Neural cell (in vitro differentiated cells): ENCODE results near the gene CTTNBP2NL. TPM values are rescaled to one million over a fixed set of nuclear protein-coding genes. Genes with fewer than 3 reads are reported as not detected.
"Not testable (repeated sequence)": the region's sequence is repeated elsewhere in the genome, so short reads cannot be mapped to it uniquely, and the experiment has no call there.

ENCODE experiments used
- H2AFZ ChIP-seq: fragments of 200-600, 300-800 bp; sonication (generic), shearing (Covaris generic); 2 replicates; pipeline ENCODE4 v1.6.0; 2014; ENCODE audit warnings: low read depth, mild to moderate bottlenecking, antibody characterized with exemption, low read length, moderate library complexity
- H3F3A ChIP-seq: fragments of 200-600 bp; shearing (Covaris generic); 2 replicates; pipeline ENCODE4 v1.6.1; 2016; ENCODE audit warnings: mild to moderate bottlenecking, moderate library complexity, mixed read lengths, antibody characterized with exemption, low read length; ENCODE audit not compliant: insufficient read depth, poor library complexity, severe bottlenecking
- H3K27ac ChIP-seq: fragments of 200-600, 300-800 bp; sonication (generic), shearing (Covaris generic); 2 replicates; pipeline ENCODE4 v1.5.1; 2014; ENCODE audit warnings: mild to moderate bottlenecking, low read length, moderate library complexity
- H3K27me3 ChIP-seq: fragments of 300-800, 200-600 bp; sonication (generic), shearing (Covaris generic); 2 replicates; pipeline ENCODE4 v1.6.0; 2014; ENCODE audit warnings: mild to moderate bottlenecking, low read depth, low read length, moderate library complexity; ENCODE audit not compliant: insufficient read depth
- H3K36me3 ChIP-seq: fragments of 300-800, 200-600 bp; sonication (generic), shearing (Covaris generic); 2 replicates; pipeline ENCODE4 v1.5.1; 2014; ENCODE audit warnings: mild to moderate bottlenecking, antibody characterized with exemption, low read length, moderate library complexity; ENCODE audit not compliant: insufficient read depth
- H3K4me2 ChIP-seq: fragments of 300-800, 200-600 bp; sonication (generic), shearing (Covaris generic); 2 replicates; pipeline ENCODE4 v1.6.0; 2014; ENCODE audit warnings: mild to moderate bottlenecking, low read length
- H3K4me3 ChIP-seq: fragments of 300-800, 200-600 bp; sonication (generic), shearing (Covaris generic); 2 replicates; pipeline ENCODE4 v1.5.1; 2014; ENCODE audit warnings: mild to moderate bottlenecking, low read length, moderate library complexity
- H3K79me2 ChIP-seq: fragments of 200-600 bp; shearing (Covaris generic); replicated peaks from 2 replicates; pipeline ENCODE4 v1.6.0; 2014; ENCODE audit warnings: mild to moderate bottlenecking, low read length, moderate library complexity; ENCODE audit not compliant: insufficient read depth
- H3K9ac ChIP-seq: fragments of 300-800, 200-600 bp; sonication (generic), shearing (Covaris generic); 2 replicates; pipeline ENCODE4 v1.6.1; 2016; ENCODE audit warnings: mild to moderate bottlenecking, low read length, mixed read lengths
- H3K9me2 ChIP-seq: fragments of 200-600 bp; shearing (Covaris generic); 2 replicates; pipeline ENCODE4 v1.6.1; 2016; ENCODE audit warnings: mild to moderate bottlenecking, low read length, mixed read lengths; ENCODE audit not compliant: insufficient read depth
- H3K9me3 ChIP-seq: fragments of 200-600, 300-800 bp; sonication (generic), shearing (Covaris generic); 2 replicates; pipeline ENCODE4 v1.6.1; 2016; ENCODE audit warnings: mild to moderate bottlenecking, mixed run types, low read length, moderate library complexity, mixed read lengths
- H4K20me1 ChIP-seq: fragments of 200-600 bp; shearing (Covaris generic); 2 replicates; pipeline ENCODE4 v1.6.1; 2016; ENCODE audit warnings: mild to moderate bottlenecking, mixed run types; ENCODE audit not compliant: insufficient read depth
- EP300 ChIP-seq: fragments of 450-650 bp; conservative IDR thresholded peaks from 2 replicates; pipeline ENCODE4 v1.6.1; 2014; ENCODE audit warnings: antibody characterized with exemption, mild to moderate bottlenecking, moderate library complexity; ENCODE audit not compliant: poor library complexity, severe bottlenecking
- EZH2 ChIP-seq: fragments of 200-600, 300-800 bp; shearing (Covaris generic), sonication (generic); IDR thresholded peaks from 2 replicates; pipeline ENCODE4 v1.6.1; 2014; ENCODE audit warnings: antibody characterized with exemption, low read length, borderline replicate concordance, mild to moderate bottlenecking; ENCODE audit not compliant: insufficient read depth, poor library complexity, severe bottlenecking
- MXI1 ChIP-seq: fragments of 450-650 bp; conservative IDR thresholded peaks from 2 replicates; pipeline ENCODE4 v1.6.1; 2014; ENCODE audit warnings: antibody characterized with exemption, mild to moderate bottlenecking; ENCODE audit not compliant: poor library complexity, severe bottlenecking
- POLR2AphosphoS5 ChIP-seq: IDR thresholded peaks from 2 replicates; pipeline ENCODE4 v1.6.1; 2012
- RAD21 ChIP-seq: fragments of 450-650 bp; conservative IDR thresholded peaks from 2 replicates; pipeline ENCODE4 v1.6.1; 2014; ENCODE audit warnings: antibody characterized with exemption, mild to moderate bottlenecking, moderate library complexity
- SMC3 ChIP-seq: fragments of 450-650 bp; conservative IDR thresholded peaks from 2 replicates; pipeline ENCODE4 v1.6.1; 2014; ENCODE audit warnings: antibody characterized with exemption, mild to moderate bottlenecking, moderate library complexity; ENCODE audit not compliant: poor library complexity
- TAF1 ChIP-seq: IDR thresholded peaks from 2 replicates; pipeline ENCODE4 v1.6.1; 2012; ENCODE audit warnings: low read depth
- polyA plus RNA-seq: library from polyadenylated mRNA; depleted of rRNA; stranded (reverse); fragments of >200 nt; gene quantifications from 2 replicates; pipeline ENCODE4 v1.2.3, GENCODE V29; 2014
- TF ChIP-seq, protein P1 (sequence below): IDR thresholded peaks from 2 replicates; pipeline ENCODE4 v1.6.1; 2012; ENCODE audit warnings: borderline replicate concordance
- TF ChIP-seq, protein P2 (sequence below): fragments of 450-650 bp; IDR thresholded peaks from 2 replicates; pipeline ENCODE4 v1.5.1; 2014; ENCODE audit warnings: antibody characterized with exemption, mild to moderate bottlenecking, moderate library complexity; ENCODE audit not compliant: poor library complexity, severe bottlenecking

The CTTNBP2NL gene
- polyA plus RNA-seq, 1 donor from 2014 or later = 11.8 TPM

DNA sequence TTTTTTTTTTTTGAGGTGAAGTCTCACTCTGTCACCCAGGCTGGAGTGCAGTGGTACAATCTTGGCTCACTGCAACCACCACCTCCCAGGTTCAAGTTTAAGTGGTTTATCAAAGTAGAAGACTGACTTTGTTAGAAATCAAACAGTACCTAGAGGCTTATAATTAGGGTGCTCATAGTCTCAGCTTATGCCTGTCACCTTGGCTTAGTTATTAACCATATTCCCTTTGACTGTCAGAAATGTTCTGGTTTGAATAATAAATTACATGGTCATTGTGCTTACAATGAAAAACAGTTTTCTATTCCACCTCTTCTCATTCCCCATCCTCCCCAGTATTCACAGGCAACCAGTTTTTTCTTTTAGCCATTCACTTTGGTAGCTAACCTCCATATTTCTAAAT lies 54.8 kb downstream of the CTTNBP2NL start:
- Histone ChIP-seq H3K9ac (no peak overlapping the region), H3K9me2 (no peaks in the 10 kb centered on the region), H3K36me3 (peaks cover 7% of the 10 kb centered on the region), H3K9me3 (no peaks in the 10 kb centered on the region), H3K4me3 (no peak overlapping the region), H3K27ac (no peak overlapping the region), H3K4me2 (no peak overlapping the region), H3K79me2 (peaks cover 4% of the 10 kb centered on the region), H2AFZ (no peak overlapping the region), H3F3A (no peaks in the 10 kb centered on the region), H4K20me1 (no peaks in the 10 kb centered on the region), H3K27me3 (no peaks in the 10 kb centered on the region)
- TF ChIP-seq EZH2 (no peak), RAD21 (no peak), POLR2AphosphoS5 (no peak)

DNA sequence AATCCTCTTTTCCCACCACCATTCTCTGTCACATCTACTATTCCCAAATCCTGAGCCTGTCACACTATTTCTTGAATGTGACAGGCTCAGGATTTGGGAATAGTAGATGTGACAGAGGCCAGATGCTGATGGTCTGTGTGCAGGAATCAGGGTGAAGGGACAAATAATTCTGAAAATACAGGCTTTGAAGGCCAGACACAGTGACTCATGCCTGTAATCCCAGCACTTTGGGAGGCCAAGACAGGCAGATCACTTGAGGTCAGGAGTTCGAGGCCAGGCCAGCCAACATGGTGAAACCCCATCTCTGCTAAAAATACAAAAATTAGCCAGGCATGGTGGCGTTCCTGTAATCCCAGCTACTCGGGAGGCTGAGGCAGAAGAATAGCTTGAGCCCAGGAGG lies 55.3 kb downstream of the CTTNBP2NL start:
- H3K9ac ChIP-seq, H3K27me3 ChIP-seq, H3K36me3 ChIP-seq, H3K9me3 ChIP-seq, H4K20me1 ChIP-seq, H3K4me2 ChIP-seq, H3K4me3 ChIP-seq, H3K27ac ChIP-seq, H3K9me2 ChIP-seq, H3F3A ChIP-seq, H3K79me2 ChIP-seq, H2AFZ ChIP-seq: not testable (repeated sequence)

DNA sequence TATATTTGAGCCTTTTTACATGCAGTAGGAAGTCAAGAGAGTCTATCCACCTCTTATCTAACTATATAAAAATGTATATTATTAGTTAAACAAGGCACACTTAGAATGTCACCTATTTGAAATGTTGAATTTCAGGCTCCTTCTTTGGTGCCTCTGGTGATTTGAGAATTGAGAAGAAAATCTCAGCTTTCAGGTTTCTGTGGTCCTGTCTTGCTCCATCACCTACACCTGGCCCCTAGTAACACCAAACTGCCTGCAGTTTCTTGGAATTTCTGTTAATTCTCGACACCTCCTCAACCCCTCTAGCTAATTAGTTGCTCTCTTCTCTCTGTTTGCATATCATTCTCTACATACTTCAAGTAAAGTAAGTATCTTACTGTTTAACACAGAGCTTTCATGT lies 57.9 kb downstream of the CTTNBP2NL start:
- H2AFZ ChIP-seq = no peak overlapping the region
- no peaks in the 10 kb centered on the region for H3F3A ChIP-seq
- H3K27me3 ChIP-seq = no peaks in the 10 kb centered on the region
- peaks cover 4% of the 10 kb centered on the region for H3K79me2 ChIP-seq
- H3K36me3 ChIP-seq = peaks cover 14% of the 10 kb centered on the region
- no peaks in the 10 kb centered on the region for H4K20me1 ChIP-seq
- H3K9me2 ChIP-seq = no peaks in the 10 kb centered on the region
- TF ChIP-seq EP300 = no peak
- no peak for TF ChIP-seq EZH2
- TF ChIP-seq, protein P1, sequence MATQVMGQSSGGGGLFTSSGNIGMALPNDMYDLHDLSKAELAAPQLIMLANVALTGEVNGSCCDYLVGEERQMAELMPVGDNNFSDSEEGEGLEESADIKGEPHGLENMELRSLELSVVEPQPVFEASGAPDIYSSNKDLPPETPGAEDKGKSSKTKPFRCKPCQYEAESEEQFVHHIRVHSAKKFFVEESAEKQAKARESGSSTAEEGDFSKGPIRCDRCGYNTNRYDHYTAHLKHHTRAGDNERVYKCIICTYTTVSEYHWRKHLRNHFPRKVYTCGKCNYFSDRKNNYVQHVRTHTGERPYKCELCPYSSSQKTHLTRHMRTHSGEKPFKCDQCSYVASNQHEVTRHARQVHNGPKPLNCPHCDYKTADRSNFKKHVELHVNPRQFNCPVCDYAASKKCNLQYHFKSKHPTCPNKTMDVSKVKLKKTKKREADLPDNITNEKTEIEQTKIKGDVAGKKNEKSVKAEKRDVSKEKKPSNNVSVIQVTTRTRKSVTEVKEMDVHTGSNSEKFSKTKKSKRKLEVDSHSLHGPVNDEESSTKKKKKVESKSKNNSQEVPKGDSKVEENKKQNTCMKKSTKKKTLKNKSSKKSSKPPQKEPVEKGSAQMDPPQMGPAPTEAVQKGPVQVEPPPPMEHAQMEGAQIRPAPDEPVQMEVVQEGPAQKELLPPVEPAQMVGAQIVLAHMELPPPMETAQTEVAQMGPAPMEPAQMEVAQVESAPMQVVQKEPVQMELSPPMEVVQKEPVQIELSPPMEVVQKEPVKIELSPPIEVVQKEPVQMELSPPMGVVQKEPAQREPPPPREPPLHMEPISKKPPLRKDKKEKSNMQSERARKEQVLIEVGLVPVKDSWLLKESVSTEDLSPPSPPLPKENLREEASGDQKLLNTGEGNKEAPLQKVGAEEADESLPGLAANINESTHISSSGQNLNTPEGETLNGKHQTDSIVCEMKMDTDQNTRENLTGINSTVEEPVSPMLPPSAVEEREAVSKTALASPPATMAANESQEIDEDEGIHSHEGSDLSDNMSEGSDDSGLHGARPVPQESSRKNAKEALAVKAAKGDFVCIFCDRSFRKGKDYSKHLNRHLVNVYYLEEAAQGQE = no peak
- TF ChIP-seq SMC3 = no peak
- no peak for TF ChIP-seq MXI1
- no peak for TF ChIP-seq TAF1
- no peak for TF ChIP-seq POLR2AphosphoS5
- TF ChIP-seq, protein P2, sequence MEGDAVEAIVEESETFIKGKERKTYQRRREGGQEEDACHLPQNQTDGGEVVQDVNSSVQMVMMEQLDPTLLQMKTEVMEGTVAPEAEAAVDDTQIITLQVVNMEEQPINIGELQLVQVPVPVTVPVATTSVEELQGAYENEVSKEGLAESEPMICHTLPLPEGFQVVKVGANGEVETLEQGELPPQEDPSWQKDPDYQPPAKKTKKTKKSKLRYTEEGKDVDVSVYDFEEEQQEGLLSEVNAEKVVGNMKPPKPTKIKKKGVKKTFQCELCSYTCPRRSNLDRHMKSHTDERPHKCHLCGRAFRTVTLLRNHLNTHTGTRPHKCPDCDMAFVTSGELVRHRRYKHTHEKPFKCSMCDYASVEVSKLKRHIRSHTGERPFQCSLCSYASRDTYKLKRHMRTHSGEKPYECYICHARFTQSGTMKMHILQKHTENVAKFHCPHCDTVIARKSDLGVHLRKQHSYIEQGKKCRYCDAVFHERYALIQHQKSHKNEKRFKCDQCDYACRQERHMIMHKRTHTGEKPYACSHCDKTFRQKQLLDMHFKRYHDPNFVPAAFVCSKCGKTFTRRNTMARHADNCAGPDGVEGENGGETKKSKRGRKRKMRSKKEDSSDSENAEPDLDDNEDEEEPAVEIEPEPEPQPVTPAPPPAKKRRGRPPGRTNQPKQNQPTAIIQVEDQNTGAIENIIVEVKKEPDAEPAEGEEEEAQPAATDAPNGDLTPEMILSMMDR = no peak
- TF ChIP-seq RAD21 = no peak
- no peak overlapping the region for H3K4me2 ChIP-seq
- H3K9ac ChIP-seq = no peak overlapping the region
- no peak overlapping the region for H3K4me3 ChIP-seq
- H3K9me3 ChIP-seq = no peaks in the 10 kb centered on the region
- no peak overlapping the region for H3K27ac ChIP-seq
